Right lobe of liver (tissue), 6 donors: ENCODE results near the gene HIPK3. TPM values are rescaled to one million over a fixed set of nuclear protein-coding genes. Genes with fewer than 3 reads are reported as not detected.

ENCODE experiments used
- ATAC-seq, 4 donors: fragments of 200-7000 bp; cut with Tn5 transposase; one replicate each; pipeline ENCODE4 v1.9.1; 2020; ENCODE audit warnings: mild to moderate bottlenecking in 4 of 4, moderate library complexity in 4 of 4
- DNase-seq, 3 donors: peaks; one replicate each; pipeline ENCODE4 v3.0.0-alpha.2; 2020
- H3K27ac ChIP-seq, 3 donors: fragments of 200-600 bp; one replicate each; pipeline ENCODE4 v1.8.0; 2022
- H3K27me3 ChIP-seq, 2 donors: fragments of 200-600 bp; one replicate each; pipeline ENCODE4 v1.8.0; 2022
- H3K36me3 ChIP-seq, 4 donors: fragments of 200-600 bp; sonication (generic) in 1 of 4; one replicate each; pipeline versions ENCODE4 v1.5.1 to v1.8.0; 2017 to 2022; ENCODE audit warnings: control low read depth in 1 of 4
- H3K4me1 ChIP-seq, 4 donors: fragments of 200-600 bp; sonication (generic) in 1 of 4; one replicate each; pipeline versions ENCODE4 v1.5.1 to v1.8.0; 2017 to 2022; ENCODE audit warnings: control low read depth in 1 of 4
- H3K4me3 ChIP-seq, 3 donors: fragments of 200-600 bp; one replicate each; pipeline ENCODE4 v1.8.0; 2022
- H3K9me3 ChIP-seq, 4 donors: fragments of 200-600 bp; sonication (generic) in 1 of 4; one replicate each; pipeline versions ENCODE4 v1.5.1 to v1.8.0; 2017 to 2022; ENCODE audit warnings: control low read depth in 1 of 4
- POLR2A ChIP-seq: fragments of 450-650 bp; IDR thresholded peaks from one replicate; pipeline ENCODE4 v1.6.1; 2017; ENCODE audit warnings: antibody characterized with exemption, mild to moderate bottlenecking
- WGBS: methylation state at CpG from one replicate; pipeline ENCODE4 v1.1.6; 2018; ENCODE audit warnings: low coverage, low lambda C conversion rate; ENCODE audit not compliant: insufficient coverage; ENCODE audit errors: missing lambda C conversion rate; 5-methylcytosine and 5-hydroxymethylcytosine counted together
- intact Hi-C, 2 donors: fragments of 100-400 bp; cut with DNase I; formaldehyde crosslinking; loops; one replicate each; pipeline versions ENCODE4 v1.11.2 to v1.14.1; 2022
- total RNA-seq, 6 experiments: library from RNA; depleted of rRNA in 2 of 6; stranded (reverse); fragments of >200 nt in 2 of 6; fragmentation: NEBNext Ultra II Directional in 3 of 6; extraction: Animal tissue kit (Norgen Biotek cat#: 25700) in 3 of 6; gene quantifications; one replicate each; pipeline versions ENCODE4 v1.1.0 to v1.2.4, GENCODE V29; 2016 to 2023
- TF ChIP-seq, protein P1 (sequence below), 4 donors: fragments of 200-600 bp in 3 of 4; fragments of 450-650 bp in 1 of 4; IDR thresholded peaks; one replicate each; pipeline versions ENCODE4 v1.5.1 to v1.8.0; 2016 to 2022; ENCODE audit warnings: antibody characterized with exemption in 4 of 4, mild to moderate bottlenecking in 2 of 4
- donor health status: DM: no; HTN: yes; CAD: no.
- donor health status: DM: no; HTN: no; CAD: no.
- donor health status: DM: no; HTN: no; CAD: no.
- donor health status: DM: no; HTN: yes; CAD: no.
- donor health status: DM: no; HTN: yes; CAD: no.

HIPK3 gene
- total RNA-seq, 6 experiments from 2014 or later = 33.3 to 56.4 (median 38.1) TPM

GRCh38 chr11:33284818-33285217, 27.6 kb downstream of the HIPK3 start:
- H3K27me3 ChIP-seq = no peaks in the 10 kb centered on the region
- no peak overlapping the region for H3K4me3 ChIP-seq
- TF ChIP-seq POLR2A = no peak
- TF ChIP-seq, protein P1, sequence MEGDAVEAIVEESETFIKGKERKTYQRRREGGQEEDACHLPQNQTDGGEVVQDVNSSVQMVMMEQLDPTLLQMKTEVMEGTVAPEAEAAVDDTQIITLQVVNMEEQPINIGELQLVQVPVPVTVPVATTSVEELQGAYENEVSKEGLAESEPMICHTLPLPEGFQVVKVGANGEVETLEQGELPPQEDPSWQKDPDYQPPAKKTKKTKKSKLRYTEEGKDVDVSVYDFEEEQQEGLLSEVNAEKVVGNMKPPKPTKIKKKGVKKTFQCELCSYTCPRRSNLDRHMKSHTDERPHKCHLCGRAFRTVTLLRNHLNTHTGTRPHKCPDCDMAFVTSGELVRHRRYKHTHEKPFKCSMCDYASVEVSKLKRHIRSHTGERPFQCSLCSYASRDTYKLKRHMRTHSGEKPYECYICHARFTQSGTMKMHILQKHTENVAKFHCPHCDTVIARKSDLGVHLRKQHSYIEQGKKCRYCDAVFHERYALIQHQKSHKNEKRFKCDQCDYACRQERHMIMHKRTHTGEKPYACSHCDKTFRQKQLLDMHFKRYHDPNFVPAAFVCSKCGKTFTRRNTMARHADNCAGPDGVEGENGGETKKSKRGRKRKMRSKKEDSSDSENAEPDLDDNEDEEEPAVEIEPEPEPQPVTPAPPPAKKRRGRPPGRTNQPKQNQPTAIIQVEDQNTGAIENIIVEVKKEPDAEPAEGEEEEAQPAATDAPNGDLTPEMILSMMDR (IDR thresholded peaks at IDR 0.05) = no peak
- no peak for DNase-seq
- H3K4me1 ChIP-seq = peaks cover 0 to 20% (median 4%) of the 10 kb centered on the region in 4 donors
- no peaks in the 10 kb centered on the region for H3K9me3 ChIP-seq
- 96% methylated on average over 2 of the region's 2 CpGs for WGBS
- H3K27ac ChIP-seq = no peak overlapping the region
- intact Hi-C loops = no loop called here
- no peak for ATAC-seq
- peaks cover 0 to 7% (median 3%) of the 10 kb centered on the region in 4 donors for H3K36me3 ChIP-seq

DNA sequence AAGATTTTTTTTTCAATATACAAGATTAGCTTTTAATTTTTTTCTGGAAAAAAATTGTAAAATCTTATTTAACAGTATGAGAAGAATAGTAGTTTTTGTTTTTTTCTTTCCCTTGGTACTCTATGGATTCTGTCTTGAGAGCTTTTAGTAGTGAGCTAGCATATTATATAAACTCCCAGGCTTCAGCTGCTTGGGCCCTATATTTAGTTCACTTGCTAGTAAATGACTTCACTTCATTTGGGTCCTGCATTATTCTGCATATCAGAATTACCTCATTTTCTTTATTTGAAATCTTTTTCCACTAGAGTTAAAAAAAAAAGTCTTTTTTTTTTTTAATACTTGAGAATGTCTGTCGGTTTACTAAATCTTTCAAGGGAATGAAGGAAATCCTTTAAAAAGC, 33.1 kb downstream of the HIPK3 start:
- TF ChIP-seq, protein P1 (IDR thresholded peaks at IDR 0.05) = no peak
- no peak for TF ChIP-seq POLR2A
- Histone ChIP-seq H3K36me3 (peaks cover 0 to 7% (median 3%) of the 10 kb centered on the region in 4 donors), H3K4me1 (peaks cover 0 to 39% (median 11%) of the 10 kb centered on the region in 4 donors), H3K27me3 (no peaks in the 10 kb centered on the region), H3K9me3 (no peaks in the 10 kb centered on the region), H3K27ac (peak overlapping the region in 2 of 3 donors; percentile 38), H3K4me3 (no peak overlapping the region)
- DNase-seq (no peak), ATAC-seq (no peak)
- intact Hi-C loops = no loop called here
- WGBS = 86% methylated on average over 1 of the region's 1 CpG

DNA sequence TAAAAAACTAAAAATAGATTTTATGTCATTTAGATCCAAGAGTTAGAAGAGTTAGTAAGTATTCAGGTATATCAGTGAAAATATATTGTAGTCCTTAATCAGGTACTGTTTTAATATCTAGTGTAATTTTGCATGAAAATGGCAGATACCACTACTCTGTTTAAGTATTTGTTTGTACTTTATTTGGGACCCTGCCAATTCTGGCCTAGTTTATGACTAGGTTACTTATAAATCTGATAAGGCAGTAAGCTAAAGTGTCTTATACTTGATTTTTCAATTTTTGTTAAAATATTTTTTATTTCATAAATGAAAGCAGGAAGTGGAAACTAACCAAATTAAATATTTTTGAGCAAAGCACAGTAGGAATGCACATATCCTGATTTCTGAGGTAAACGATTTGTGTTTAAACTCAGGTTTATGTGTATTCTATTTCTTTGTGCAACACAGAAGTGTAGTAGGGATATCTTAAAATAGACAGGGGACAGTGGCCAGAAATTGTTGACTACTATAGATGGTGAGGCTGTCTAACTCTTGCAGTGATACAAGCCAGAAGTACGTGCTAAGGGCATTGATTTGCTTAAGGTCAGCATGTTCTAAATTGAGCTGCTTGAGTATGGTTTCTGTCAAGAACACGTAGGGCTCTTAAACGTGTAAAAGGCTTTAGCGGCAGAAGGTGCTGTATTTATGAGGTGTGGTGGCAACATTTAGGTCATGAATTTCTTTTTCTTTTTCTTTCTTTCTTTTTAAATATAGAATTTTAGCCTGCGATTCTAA, 34.0 kb downstream of the HIPK3 start:
- peaks cover 0 to 39% (median 11%) of the 10 kb centered on the region in 4 donors for H3K4me1 ChIP-seq
- no peaks in the 10 kb centered on the region for H3K27me3 ChIP-seq
- H3K27ac ChIP-seq = peak overlapping the region in 2 of 3 donors; percentile 38
- DNase-seq (no peak), ATAC-seq (peak; percentile 74 to 83 (median 80))
- H3K36me3 ChIP-seq = peaks cover 0 to 7% (median 3%) of the 10 kb centered on the region in 4 donors
- no peaks in the 10 kb centered on the region for H3K9me3 ChIP-seq
- no peak overlapping the region for H3K4me3 ChIP-seq
- intact Hi-C loops = no loop called here
- WGBS = 29% methylated on average over 6 of the region's 6 CpGs
- no peak for TF ChIP-seq POLR2A
- TF ChIP-seq, protein P1 (IDR thresholded peaks at IDR 0.05) = no peak

- DNase-seq = no peak
- intact Hi-C loops = no loop called here
- 88% methylated on average over 2 of the region's 2 CpGs for WGBS
- no peaks in the 10 kb centered on the region for H3K36me3 ChIP-seq
- no peak overlapping the region for H3K27ac ChIP-seq
- no peak for TF ChIP-seq POLR2A
- TF ChIP-seq, protein P1 (IDR thresholded peaks at IDR 0.05) = no peak
- H3K4me3 ChIP-seq = no peak overlapping the region
- peaks cover 0 to 33% (median 11%) of the 10 kb centered on the region in 4 donors for H3K4me1 ChIP-seq
- no peaks in the 10 kb centered on the region for H3K9me3 ChIP-seq
- ATAC-seq = no peak
- H3K27me3 ChIP-seq = no peaks in the 10 kb centered on the region
These were observed 35.1 kb downstream of the HIPK3 start for GRCh38 chr11:33292311-33292710.
